HCT116 (cell line): ENCODE data around the gene AFAP1. TPM values are rescaled to one million over a fixed set of nuclear protein-coding genes. Genes with fewer than 3 reads are reported as not detected.

Experiments used
- ATAC-seq: fragments of 200-7000 bp; cut with Tn5 transposase; 2 replicates; pipeline ENCODE4 v1.9.1; 2020; ENCODE audit warnings: mild to moderate bottlenecking, moderate library complexity
- BruUV-seq: library from RNA; stranded (reverse); fragments of 400-500 nt; replicated peaks from 2 replicates; lab custom pipeline; 2021; lab: Mats Ljungman, UMichigan
- CTCF ChIA-PET: fragments of 300-600 bp; sonication (Branson Sonifier 250); formaldehyde crosslinking; loops from one replicate; lab custom pipeline; 2021; ENCODE audit warnings: antibody characterized with exemption; lab: Charles Lee
- POLR2A ChIA-PET: fragments of 300-600, 350-600 bp; sonication (Branson Sonifier 250); formaldehyde crosslinking; loops from one replicate; lab custom pipeline; 2021; ENCODE audit warnings: antibody characterized with exemption; lab: Charles Lee
- RAD21 ChIA-PET, 2 experiments: fragments of 300-600 bp; sonication (Branson Sonifier 250); formaldehyde crosslinking; loops; one replicate each; lab custom pipeline; 2023; ENCODE audit warnings: low total read pairs in 2 of 2; ENCODE audit not compliant: uncharacterized antibody in 2 of 2, unreplicated experiment in 2 of 2, low non-redundant PET in 1 of 2; lab: Charles Lee
- DNase-seq: peaks from one replicate; pipeline ENCODE4 v3.0.0-alpha.2; 2010; ENCODE audit warnings: low read depth, low spot score
- H2AFZ ChIP-seq: fragments of 200-600 bp; shearing (Covaris generic), sonication (generic); 2 replicates; pipeline ENCODE4 v1.6.1; 2017; ENCODE audit warnings: low read depth, mixed run types, mixed read lengths, antibody characterized with exemption, low read length; ENCODE audit not compliant: poor library complexity, severe bottlenecking
- H3K27ac ChIP-seq: 2 replicates; pipeline ENCODE4 v1.5.1; 2012; ENCODE audit warnings: low read depth, low read length
- H3K27me3 ChIP-seq: fragments of 200-600 bp; sonication (generic); 2 replicates; pipeline ENCODE4 v1.6.1; 2016; ENCODE audit warnings: mixed run types, low read length, mixed read lengths; ENCODE audit not compliant: insufficient read depth
- H3K36me3 ChIP-seq, 2 experiments: fragments of 200-500 bp in 1 of 2; fragments of 200-600 bp in 1 of 2; sonication (Bioruptor generic) in 1 of 2; sonication (generic) in 1 of 2; 2 replicates each; pipeline versions ENCODE4 v1.5.1 to v1.6.1; 2014 to 2016; ENCODE audit warnings: low read length in 2 of 2, inconsistent platforms in 1 of 2, mixed read lengths in 1 of 2, mixed run types in 1 of 2; ENCODE audit not compliant: insufficient read depth in 2 of 2, control insufficient read depth in 1 of 2
- H3K4me1 ChIP-seq, 2 experiments: fragments of 200-600 bp in 1 of 2; sonication (generic) in 1 of 2; 2 replicates each; pipeline versions ENCODE4 v1.5.1 to v1.6.1; 2012 to 2017; ENCODE audit warnings: low read length in 2 of 2, inconsistent platforms in 1 of 2, mild to moderate bottlenecking in 1 of 2, mixed read lengths in 1 of 2, mixed run types in 1 of 2, moderate library complexity in 1 of 2; ENCODE audit not compliant: insufficient read depth in 2 of 2, control insufficient read depth in 1 of 2
- H3K4me2 ChIP-seq: fragments of 200-600 bp; sonication (generic); 2 replicates; pipeline ENCODE4 v1.6.1; 2017; ENCODE audit warnings: mixed run types, low read length, mixed read lengths
- H3K4me3 ChIP-seq, 2 experiments: fragments of 200-600 bp in 1 of 2; sonication (generic) in 1 of 2; replicated peaks in 1 of 2; 2 replicates each; pipeline ENCODE4 v1.5.1; 2011 to 2016; ENCODE audit warnings: low read length in 2 of 2, control low read depth in 1 of 2, low read depth in 1 of 2, mild to moderate bottlenecking in 1 of 2, mixed read lengths in 1 of 2, mixed run types in 1 of 2
- H3K79me2 ChIP-seq: fragments of 200-600 bp; sonication (generic); 2 replicates; pipeline ENCODE4 v1.6.1; 2017; ENCODE audit warnings: mild to moderate bottlenecking, mixed run types, low read length, moderate library complexity, mixed read lengths; ENCODE audit not compliant: insufficient read depth
- H3K9ac ChIP-seq: fragments of 200-600 bp; sonication (generic); 2 replicates; pipeline ENCODE4 v1.6.1; 2016; ENCODE audit warnings: low read length, mixed read lengths
- H3K9me2 ChIP-seq: fragments of 200-600 bp; sonication (generic), shearing (Covaris generic); 2 replicates; pipeline ENCODE4 v1.6.1; 2017; ENCODE audit warnings: mixed run types, mild to moderate bottlenecking, moderate library complexity; ENCODE audit not compliant: insufficient read depth
- H3K9me3 ChIP-seq, 2 experiments: fragments of 200-500 bp in 1 of 2; fragments of 200-600 bp in 1 of 2; sonication (Bioruptor generic) in 1 of 2; sonication (generic) in 1 of 2; 2 replicates each; pipeline ENCODE4 v1.6.1; 2014 to 2017; ENCODE audit warnings: low read length in 2 of 2, mixed read lengths in 2 of 2, inconsistent platforms in 1 of 2, low read depth in 1 of 2, mild to moderate bottlenecking in 1 of 2, mixed run types in 1 of 2, moderate library complexity in 1 of 2; ENCODE audit not compliant: control insufficient read depth in 1 of 2, insufficient read depth in 1 of 2
- H4K20me1 ChIP-seq: fragments of 200-600 bp; sonication (generic), shearing (Covaris generic); 2 replicates; pipeline ENCODE4 v1.6.1; 2017; ENCODE audit warnings: mixed run types, mild to moderate bottlenecking, moderate library complexity; ENCODE audit not compliant: insufficient read depth
- CBX3 ChIP-seq: IDR thresholded peaks from 2 replicates; pipeline ENCODE4 v1.6.1; 2012; ENCODE audit warnings: low read depth
- CEBPB ChIP-seq: IDR thresholded peaks from 2 replicates; pipeline ENCODE4 v1.6.1; 2012; ENCODE audit warnings: low read depth
- CTCF ChIP-seq, 3 experiments: fragments of 200-600 bp in 1 of 3; sonication (generic) in 1 of 3; IDR thresholded peaks in 2 of 3; conservative IDR thresholded peaks in 1 of 3; 2 replicates each; pipeline ENCODE4 v1.5.1; 2012 to 2017; ENCODE audit warnings: low read depth in 2 of 3, low read length in 2 of 3, antibody characterized with exemption in 1 of 3, borderline replicate concordance in 1 of 3, control low read depth in 1 of 3, mild to moderate bottlenecking in 1 of 3, mixed read lengths in 1 of 3, mixed run types in 1 of 3, moderate library complexity in 1 of 3; ENCODE audit not compliant: insufficient read depth in 1 of 3
- EGR1 ChIP-seq: IDR thresholded peaks from 2 replicates; pipeline ENCODE4 v1.6.1; 2012; ENCODE audit warnings: low read depth
- ELF1 ChIP-seq: IDR thresholded peaks from 2 replicates; pipeline ENCODE4 v1.6.1; 2012; ENCODE audit warnings: low read depth, borderline replicate concordance
- EZH2 ChIP-seq: fragments of 200-600 bp; sonication (generic); IDR thresholded peaks from 2 replicates; pipeline ENCODE4 v1.6.1; 2017; ENCODE audit warnings: antibody characterized with exemption, mixed run types
- FOSL1 ChIP-seq: IDR thresholded peaks from 2 replicates; pipeline ENCODE4 v1.6.1; 2012; ENCODE audit warnings: low read depth
- JUND ChIP-seq: IDR thresholded peaks from 2 replicates; pipeline ENCODE4 v1.6.1; 2012
- MAX ChIP-seq: IDR thresholded peaks from 2 replicates; pipeline ENCODE4 v1.6.1; 2012
- POLR2A ChIP-seq: IDR thresholded peaks from 2 replicates; pipeline ENCODE4 v1.7.0; 2011; ENCODE audit warnings: borderline replicate concordance; ENCODE audit not compliant: insufficient read depth, insufficient read length; ENCODE audit errors: extremely low read depth
- POLR2AphosphoS5 ChIP-seq: IDR thresholded peaks from 2 replicates; pipeline ENCODE4 v1.6.1; 2011; ENCODE audit warnings: mild to moderate bottlenecking, low read depth, low read length, moderate library complexity
- RAD21 ChIP-seq: IDR thresholded peaks from 2 replicates; pipeline ENCODE4 v1.6.1; 2012; ENCODE audit warnings: low read depth, mild to moderate bottlenecking
- SIN3A ChIP-seq: IDR thresholded peaks from 2 replicates; pipeline ENCODE4 v1.6.1; 2012; ENCODE audit warnings: low read depth
- SP1 ChIP-seq: IDR thresholded peaks from 2 replicates; pipeline ENCODE4 v1.6.1; 2012; ENCODE audit warnings: low read depth
- SRF ChIP-seq: IDR thresholded peaks from 2 replicates; pipeline ENCODE4 v1.6.1; 2012; ENCODE audit warnings: low read depth
- TCF7L2 ChIP-seq: IDR thresholded peaks from 2 replicates; pipeline ENCODE4 v1.7.0; 2011; ENCODE audit warnings: borderline replicate concordance, inconsistent platforms; ENCODE audit not compliant: insufficient read depth, insufficient read length; ENCODE audit errors: extremely low read depth
- YY1 ChIP-seq: IDR thresholded peaks from 2 replicates; pipeline ENCODE4 v1.6.1; 2011; ENCODE audit warnings: low read length, low read depth, moderate library complexity, mild to moderate bottlenecking; ENCODE audit not compliant: insufficient replicate concordance; ENCODE audit errors: extremely low read depth
- ZFX ChIP-seq: fragments of 450-650 bp; IDR thresholded peaks from 2 replicates; pipeline ENCODE4 v1.6.1; 2017
- ZNF274 ChIP-seq: fragments of 200-500 bp; sonication (Bioruptor generic); IDR thresholded peaks from 2 replicates; pipeline ENCODE4 v1.6.1; 2014; ENCODE audit warnings: mild to moderate bottlenecking, low read depth, low read length, inconsistent platforms
- intact Hi-C: fragments of 100-400 bp; cut with micrococcal nuclease; formaldehyde crosslinking; loops from 2 replicates; pipeline ENCODE4 v1.10.0; 2022
- total RNA-seq: library from RNA; stranded (reverse); gene quantifications from one replicate; pipeline ENCODE4 v1.2.1, GENCODE V29; 2021; ENCODE audit not compliant: unreplicated experiment
- TF ChIP-seq, protein P1 (sequence below): IDR thresholded peaks from 2 replicates; pipeline ENCODE4 v1.6.1; 2012; ENCODE audit warnings: low read depth

The AFAP1 gene
- total RNA-seq, 1 experiment from 2014 or later: 19.4 TPM

GRCh38 chr4:7829652-7830580 is 109.7 kb downstream of the AFAP1 start:
- intact Hi-C loops: no loop called here

More at GRCh38 chr4:7829652-7830580, 109.7 kb downstream of the AFAP1 start:
- BruUV-seq: no TSS peak
- ATAC-seq (no peak), DNase-seq (no peak)
- TF ChIP-seq RAD21 (no peak), EZH2 (no peak), CEBPB (no peak), CBX3 (no peak), YY1 (no peak), ZNF274 (no peak), ZFX (no peak), MAX (no peak), SIN3A (no peak), POLR2A (no peak), CTCF (IDR thresholded peaks at IDR 0.05 in 2 of 3, conservative IDR thresholded peaks at IDR 0.05 in 1 of 3; ENCODE audit: borderline replicate concordance in 1 of 3, insufficient read depth in 1 of 3, low read depth in 2 of 3, low read length in 2 of 3) (no peak), TCF7L2 (no peak), FOSL1 (no peak), ELF1 (no peak), EGR1 (no peak), JUND (no peak), POLR2AphosphoS5 (no peak), SRF (no peak), SP1 (no peak)
- TF ChIP-seq, protein P1, sequence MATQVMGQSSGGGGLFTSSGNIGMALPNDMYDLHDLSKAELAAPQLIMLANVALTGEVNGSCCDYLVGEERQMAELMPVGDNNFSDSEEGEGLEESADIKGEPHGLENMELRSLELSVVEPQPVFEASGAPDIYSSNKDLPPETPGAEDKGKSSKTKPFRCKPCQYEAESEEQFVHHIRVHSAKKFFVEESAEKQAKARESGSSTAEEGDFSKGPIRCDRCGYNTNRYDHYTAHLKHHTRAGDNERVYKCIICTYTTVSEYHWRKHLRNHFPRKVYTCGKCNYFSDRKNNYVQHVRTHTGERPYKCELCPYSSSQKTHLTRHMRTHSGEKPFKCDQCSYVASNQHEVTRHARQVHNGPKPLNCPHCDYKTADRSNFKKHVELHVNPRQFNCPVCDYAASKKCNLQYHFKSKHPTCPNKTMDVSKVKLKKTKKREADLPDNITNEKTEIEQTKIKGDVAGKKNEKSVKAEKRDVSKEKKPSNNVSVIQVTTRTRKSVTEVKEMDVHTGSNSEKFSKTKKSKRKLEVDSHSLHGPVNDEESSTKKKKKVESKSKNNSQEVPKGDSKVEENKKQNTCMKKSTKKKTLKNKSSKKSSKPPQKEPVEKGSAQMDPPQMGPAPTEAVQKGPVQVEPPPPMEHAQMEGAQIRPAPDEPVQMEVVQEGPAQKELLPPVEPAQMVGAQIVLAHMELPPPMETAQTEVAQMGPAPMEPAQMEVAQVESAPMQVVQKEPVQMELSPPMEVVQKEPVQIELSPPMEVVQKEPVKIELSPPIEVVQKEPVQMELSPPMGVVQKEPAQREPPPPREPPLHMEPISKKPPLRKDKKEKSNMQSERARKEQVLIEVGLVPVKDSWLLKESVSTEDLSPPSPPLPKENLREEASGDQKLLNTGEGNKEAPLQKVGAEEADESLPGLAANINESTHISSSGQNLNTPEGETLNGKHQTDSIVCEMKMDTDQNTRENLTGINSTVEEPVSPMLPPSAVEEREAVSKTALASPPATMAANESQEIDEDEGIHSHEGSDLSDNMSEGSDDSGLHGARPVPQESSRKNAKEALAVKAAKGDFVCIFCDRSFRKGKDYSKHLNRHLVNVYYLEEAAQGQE: no peak
- Histone ChIP-seq H3K27ac (no peak overlapping the region), H3K9ac (no peak overlapping the region), H3K4me3 (no peak overlapping the region), H2AFZ (no peak overlapping the region), H3K9me3 (no peaks in the 10 kb centered on the region), H3K27me3 (no peaks in the 10 kb centered on the region), H3K36me3 (no peaks in the 10 kb centered on the region), H3K4me1 (peaks cover 7 to 12% of the 10 kb centered on the region in 2 experiments; a peak in 2 of 4 replicates), H4K20me1 (no peaks in the 10 kb centered on the region), H3K79me2 (no peaks in the 10 kb centered on the region), H3K4me2 (no peak overlapping the region), H3K9me2 (no peaks in the 10 kb centered on the region)
- ChIA-PET POLR2A (no interaction called here), CTCF (no interaction called here), RAD21 (no interaction called here)
